Spinal cord (tissue), 10 donors: ENCODE measurements around the gene OIT3. TPM values are rescaled to one million over a fixed set of nuclear protein-coding genes. Genes with fewer than 3 reads are reported as not detected.

ENCODE experiments used
- DNase-seq, 6 donors: peaks; one replicate each; pipeline versions ENCODE4 v3.0.0 to v3.0.0-alpha.2; 2013 to 2015; ENCODE audit warnings: low spot score in 6 of 6, low read depth in 4 of 6
- H3K27ac ChIP-seq: one replicate; pipeline ENCODE4 v1.5.1; 2013; ENCODE audit warnings: low read depth, low read length, control low read depth
- H3K27me3 ChIP-seq: one replicate; pipeline ENCODE4 v1.6.1; 2013; ENCODE audit warnings: low read length; ENCODE audit not compliant: control insufficient read depth, insufficient read depth
- H3K36me3 ChIP-seq: one replicate; pipeline ENCODE4 v1.6.1; 2013; ENCODE audit warnings: low read length; ENCODE audit not compliant: control insufficient read depth, insufficient read depth
- H3K4me1 ChIP-seq: one replicate; pipeline ENCODE4 v1.6.1; 2013; ENCODE audit warnings: low read length; ENCODE audit not compliant: control insufficient read depth, insufficient read depth
- H3K4me3 ChIP-seq: one replicate; pipeline ENCODE4 v1.5.1; 2013; ENCODE audit warnings: low read depth, low read length, control low read depth
- H3K9me3 ChIP-seq: one replicate; pipeline ENCODE4 v1.6.1; 2013; ENCODE audit warnings: low read length; ENCODE audit not compliant: control insufficient read depth, insufficient read depth
- WGBS: methylation state at CpG from one replicate; pipeline ENCODE4 v1.1.5; 2013; ENCODE audit warnings: missing lambda C conversion rate; ENCODE audit not compliant: insufficient coverage; 5-methylcytosine and 5-hydroxymethylcytosine counted together
- polyA plus RNA-seq, 2 donors: library from polyadenylated mRNA; unstranded; fragments of 120-200 nt; gene quantifications; one replicate each; pipeline ENCODE4 v1.2.1, GENCODE V29; 2013; ENCODE audit not compliant: insufficient read length in 2 of 2
- total RNA-seq, 2 donors: library from RNA; depleted of rRNA in 1 of 2; stranded (reverse); fragments of 120-200 nt in 1 of 2; fragments of >200 nt in 1 of 2; gene quantifications; one replicate each; pipeline versions ENCODE4 v1.2.3 to v1.2.4, GENCODE V29; 2013 to 2014
- donor health status: healthy.

Gene OIT3
- total and polyA plus RNA-seq, 4 donors, result 0.18 to 0.99 (median 0.40) TPM; not detected in 1

- no peaks in the 10 kb centered on the region for H3K27me3 ChIP-seq
- no peak within 1 kb of the TSS for H3K27ac ChIP-seq
- no peaks in the 10 kb centered on the region for H3K9me3 ChIP-seq
- peaks cover 4% of the 10 kb centered on the region for H3K4me1 ChIP-seq
- no peaks in the 10 kb centered on the region for H3K36me3 ChIP-seq
- H3K4me3 ChIP-seq, result no peak within 1 kb of the TSS
- 58% methylated on average over 6 of the region's 12 CpGs for WGBS
- DNase-seq, result peak in 2 of 6 donors; percentile 15 to 54
These were observed 61.3 kb downstream of the OIT3 start, which contains the start of gene PLA2G12B for GRCh38 chr10:72954596-72955554. Gene PLA2G12B (minus strand): TSS chr10:72954806. CDS start chr10:72954685, 121 bp downstream.

GRCh38 chr10:72956001-72956400 lies 62.5 kb downstream of the OIT3 start:
- no peak overlapping the region for H3K4me3 ChIP-seq
- no peak for DNase-seq
- H3K27ac ChIP-seq, result no peak overlapping the region
- no peaks in the 10 kb centered on the region for H3K9me3 ChIP-seq
- H3K36me3 ChIP-seq, result no peaks in the 10 kb centered on the region
- H3K27me3 ChIP-seq, result no peaks in the 10 kb centered on the region
- peaks cover 4% of the 10 kb centered on the region for H3K4me1 ChIP-seq

GRCh38 chr10:72976886-72977285 lies 83.3 kb downstream of the OIT3 start:
- no CpG with 5 or more reads among the region's 1 CpG for WGBS
- no peak overlapping the region for H3K27ac ChIP-seq
- H3K4me1 ChIP-seq, result no peaks in the 10 kb centered on the region
- H3K27me3 ChIP-seq, result no peaks in the 10 kb centered on the region
- DNase-seq, result no peak
- H3K4me3 ChIP-seq, result no peak overlapping the region
- H3K36me3 ChIP-seq, result no peaks in the 10 kb centered on the region
- H3K9me3 ChIP-seq, result peaks cover 15% of the 10 kb centered on the region

GRCh38 chr10:72979709-72980108 lies 86.2 kb downstream of the OIT3 start:
- Histone ChIP-seq H3K4me1 (no peaks in the 10 kb centered on the region), H3K4me3 (no peak overlapping the region), H3K9me3 (peaks cover 15% of the 10 kb centered on the region), H3K36me3 (no peaks in the 10 kb centered on the region), H3K27me3 (no peaks in the 10 kb centered on the region), H3K27ac (no peak overlapping the region)
- no peak for DNase-seq

- Histone ChIP-seq H3K27ac (no peak overlapping the region), H3K27me3 (no peaks in the 10 kb centered on the region), H3K9me3 (peaks cover 14% of the 10 kb centered on the region), H3K4me1 (no peaks in the 10 kb centered on the region), H3K36me3 (no peaks in the 10 kb centered on the region), H3K4me3 (no peak overlapping the region)
- 90% methylated on average over 2 of the region's 2 CpGs for WGBS
- DNase-seq, result no peak
These were observed 86.8 kb downstream of the OIT3 start for GRCh38 chr10:72980348-72980747.

GRCh38 chr10:72981028-72981881 lies 87.7 kb downstream of the OIT3 start:
- Histone ChIP-seq H3K36me3 (no peaks in the 10 kb centered on the region), H3K27ac (no peak overlapping the region), H3K9me3 (peaks cover 11% of the 10 kb centered on the region), H3K27me3 (no peaks in the 10 kb centered on the region), H3K4me3 (no peak overlapping the region), H3K4me1 (no peaks in the 10 kb centered on the region)
- DNase-seq, result no peak
- 85% methylated on average over 4 of the region's 4 CpGs for WGBS

GRCh38 chr10:72981882-72982529 lies 88.5 kb downstream of the OIT3 start:
- no peaks in the 10 kb centered on the region for H3K4me1 ChIP-seq
- H3K9me3 ChIP-seq, result peaks cover 7% of the 10 kb centered on the region
- no peak for DNase-seq
- no peak overlapping the region for H3K4me3 ChIP-seq
- WGBS, result 100% methylated on average over 1 of the region's 2 CpGs
- H3K36me3 ChIP-seq, result no peaks in the 10 kb centered on the region
- H3K27ac ChIP-seq, result no peak overlapping the region
- no peaks in the 10 kb centered on the region for H3K27me3 ChIP-seq
